GM12878 (cell line): ENCODE measurements around the gene SDK2. TPM values are rescaled to one million over a fixed set of nuclear protein-coding genes. Genes with fewer than 3 reads are reported as not detected.

Experiments
- ATAC-seq: fragments of 200-7000 bp; cut with Tn5 transposase; 3 replicates; pipeline ENCODE4 v1.9.1; 2020; ENCODE audit warnings: mild to moderate bottlenecking, moderate library complexity
- BruUV-seq: library from RNA; stranded (reverse); fragments of 400-500 nt; replicated peaks from 2 replicates; lab custom pipeline; 2021; lab: Mats Ljungman, UMichigan
- CTCF ChIA-PET: fragments of 300-600 bp; sonication (Branson Sonifier 250); formaldehyde crosslinking; extraction: SDS; loops from one replicate; lab custom pipeline; 2021; ENCODE audit warnings: inconsistent platforms; lab: Yijun Ruan, JAX
- POLR2A ChIA-PET: fragments of 350-600 bp; formaldehyde crosslinking; extraction: SDS; loops from one replicate; lab custom pipeline; 2021; ENCODE audit warnings: inconsistent platforms; lab: Charles Lee
- RAD21 ChIA-PET: fragments of 300-600 bp; sonication (Branson Sonifier 250); formaldehyde crosslinking; loops from one replicate; lab custom pipeline; 2023; ENCODE audit warnings: antibody characterized with exemption; ENCODE audit not compliant: unreplicated experiment; lab: Charles Lee
- SMC1A ChIA-PET: fragments of 300-600 bp; sonication (Branson Sonifier 250); formaldehyde crosslinking; loops from one replicate; lab custom pipeline; 2023; ENCODE audit not compliant: unreplicated experiment, uncharacterized antibody; lab: Charles Lee
- DNase-seq: peaks from one replicate; pipeline ENCODE4 v3.0.0-alpha.2; 2011; ENCODE audit warnings: low read depth, low spot score
- FAIRE-seq: peaks from 3 replicates; lab custom pipeline; 2011; peaks lifted over from hg19 to GRCh38; lab: Jason Lieb, UNC
- H2AFZ ChIP-seq: 2 replicates; pipeline ENCODE4 v1.6.0; 2011; ENCODE audit warnings: low read depth, low read length, control low read depth; ENCODE audit not compliant: control insufficient read depth
- H3K27ac ChIP-seq: 2 replicates; pipeline ENCODE4 v1.5.1; 2011; ENCODE audit warnings: control low read depth; ENCODE audit not compliant: control insufficient read depth, insufficient read depth
- H3K27me3 ChIP-seq, 2 experiments: replicated peaks in 1 of 2; 2 replicates each; pipeline versions ENCODE4 v1.6.0 to v1.6.1; 2011; ENCODE audit warnings: low read length in 1 of 2; ENCODE audit not compliant: control insufficient read depth in 2 of 2, insufficient read depth in 2 of 2
- H3K36me3 ChIP-seq, 2 experiments: 2 replicates each; pipeline ENCODE4 v1.5.1; 2011; ENCODE audit warnings: low read length in 1 of 2; ENCODE audit not compliant: control insufficient read depth in 2 of 2, insufficient read depth in 2 of 2
- H3K4me1 ChIP-seq: 2 replicates; pipeline ENCODE4 v1.6.1; 2011; ENCODE audit warnings: mild to moderate bottlenecking, low read length, moderate library complexity, mixed read lengths; ENCODE audit not compliant: control insufficient read depth, insufficient read depth
- H3K4me2 ChIP-seq: 2 replicates; pipeline ENCODE4 v1.6.0; 2011; ENCODE audit warnings: control low read depth; ENCODE audit not compliant: control insufficient read depth, insufficient read depth
- H3K4me3 ChIP-seq: fragments of 200-600 bp; sonication (generic); 2 replicates; pipeline ENCODE4 v1.5.1; 2016
- H3K79me2 ChIP-seq: 2 replicates; pipeline ENCODE4 v1.6.0; 2011; ENCODE audit warnings: low read length; ENCODE audit not compliant: control insufficient read depth, insufficient read depth
- H3K9ac ChIP-seq: 2 replicates; pipeline ENCODE4 v1.8.0; 2011; ENCODE audit warnings: low read length, control low read depth, mixed read lengths; ENCODE audit not compliant: control insufficient read depth, insufficient read depth
- H3K9me3 ChIP-seq: replicated peaks from 3 replicates; pipeline ENCODE4 v1.5.1; 2011; ENCODE audit warnings: mild to moderate bottlenecking, low read length; ENCODE audit not compliant: control insufficient read depth, insufficient read depth
- H4K20me1 ChIP-seq: 2 replicates; pipeline ENCODE4 v1.6.0; 2011; ENCODE audit not compliant: control insufficient read depth, insufficient read depth
- BHLHE40 ChIP-seq, 2 experiments: fragments of 450-650 bp in 1 of 2; IDR thresholded peaks; 2 replicates each; pipeline ENCODE4 v1.6.1; 2011 to 2017; ENCODE audit warnings: low read depth in 2 of 2, borderline replicate concordance in 1 of 2, improper control_type of control experiment in 1 of 2, low read length in 1 of 2, mild to moderate bottlenecking in 1 of 2
- EED ChIP-seq: sonication (generic); IDR thresholded peaks from 2 replicates; pipeline ENCODE4 v1.6.1; 2016; ENCODE audit warnings: antibody characterized with exemption, low read depth
- GATAD2B ChIP-seq: fragments of 450-650 bp; conservative IDR thresholded peaks from 2 replicates; pipeline ENCODE4 v1.6.1; 2017; ENCODE audit warnings: low read depth, mild to moderate bottlenecking, moderate library complexity
- HSF1 ChIP-seq: fragments of 150-350 bp; IDR thresholded peaks from 2 replicates; pipeline ENCODE4 v1.6.1; 2014; ENCODE audit warnings: mild to moderate bottlenecking, low read depth, low read length
- MTA2 ChIP-seq: fragments of 450-650 bp; IDR thresholded peaks from 2 replicates; pipeline ENCODE4 v1.6.1; 2016; ENCODE audit warnings: low read depth, mild to moderate bottlenecking, moderate library complexity
- NBN ChIP-seq: fragments of 450-650 bp; IDR thresholded peaks from 2 replicates; pipeline ENCODE4 v1.6.1; 2016
- NFYA ChIP-seq: IDR thresholded peaks from 2 replicates; pipeline ENCODE4 v1.6.1; 2011; ENCODE audit warnings: low read depth, mild to moderate bottlenecking, low read length, improper control_type of control experiment, borderline replicate concordance
- PAX8 ChIP-seq: fragments of 450-650 bp; IDR thresholded peaks from 2 replicates; pipeline ENCODE4 v1.6.1; 2017; ENCODE audit warnings: mild to moderate bottlenecking, moderate library complexity
- RFX5 ChIP-seq: IDR thresholded peaks from 2 replicates; pipeline ENCODE4 v1.6.1; 2011; ENCODE audit warnings: low read depth, low read length, improper control_type of control experiment
- WGBS: methylation state at CpG from one replicate; pipeline ENCODE4 v1.1.6; 2016; ENCODE audit warnings: low lambda C conversion rate; ENCODE audit not compliant: insufficient replicate concordance, insufficient coverage; ENCODE audit errors: missing lambda C conversion rate; 5-methylcytosine and 5-hydroxymethylcytosine counted together
- in situ Hi-C: fragments of 300-500 bp; cut with MboI; formaldehyde crosslinking; loops from 9 replicates; pipeline ENCODE4 v1.14.3; 2018; ENCODE audit warnings: mixed read lengths
- intact Hi-C: fragments of 100-400 bp; cut with micrococcal nuclease; formaldehyde crosslinking; loops from one replicate; pipeline ENCODE4 v1.14.2; 2022; ENCODE audit not compliant: unreplicated experiment
- polyA plus RNA-seq, 11 experiments: library from polyadenylated mRNA; depleted of rRNA in 4 of 11; unstranded in 6 of 11; stranded (reverse) in 5 of 11; fragments of >200 nt; fragmentation: Nextera tagmentation in 4 of 11; fragmentation: Illumina TruSeq in 1 of 11; extraction: Ambion mirVana in 4 of 11; extraction: Trizol in 1 of 11; gene quantifications; 1 replicate in 1 of 11; 2 replicates in 10 of 11; pipeline versions ENCODE4 v1.2.1 to v1.2.3, GENCODE V29; 2011 to 2016; ENCODE audit warnings: inconsistent platforms in 2 of 11, missing spikeins in 2 of 11, low read depth in 1 of 11
- total RNA-seq, 4 experiments: library from RNA; depleted of rRNA in 3 of 4; stranded (reverse); fragments of >200 nt in 3 of 4; fragmentation: Illumina TruSeq in 1 of 4; extraction: Trizol in 1 of 4; gene quantifications; 2 replicates each; pipeline versions ENCODE4 v1.2.1 to v1.2.3, GENCODE V29; 2013 to 2021
- TF ChIP-seq, protein P1 (sequence below): fragments of 450-650 bp; formaldehyde crosslinking; IDR thresholded peaks from 2 replicates; pipeline ENCODE4 v1.4.0; 2022; ENCODE audit warnings: mild to moderate bottlenecking, moderate library complexity

Gene SDK2
- total and polyA plus RNA-seq, 10 of the 15 experiments (the other 5 are each of a cell fraction or from before 2014, with no cell fraction given) = 0.03 to 0.08 (median 0.03) TPM; not detected in 7

- Histone ChIP-seq H3K36me3 (no peaks in the 10 kb centered on the region), H2AFZ (no peak overlapping the region), H3K27me3 (peaks cover 0 to 4% of the 10 kb centered on the region in 2 experiments; a peak in 1 of 4 replicates), H3K4me1 (no peaks in the 10 kb centered on the region), H3K4me3 (no peak overlapping the region), H3K4me2 (no peak overlapping the region), H3K9me3 (no peaks in the 10 kb centered on the region), H3K9ac (no peak overlapping the region), H4K20me1 (no peaks in the 10 kb centered on the region), H3K27ac (no peak overlapping the region), H3K79me2 (no peaks in the 10 kb centered on the region)
- ChIA-PET CTCF (no interaction called here), SMC1A (no interaction called here), RAD21 (no interaction called here), POLR2A (no interaction called here)
- intact Hi-C loops = no loop called here
- ATAC-seq = no peak
- no peak for DNase-seq
- in situ Hi-C loops = no loop called here
- TF ChIP-seq GATAD2B = no peak
- no peak for TF ChIP-seq PAX8
- TF ChIP-seq, protein P1, sequence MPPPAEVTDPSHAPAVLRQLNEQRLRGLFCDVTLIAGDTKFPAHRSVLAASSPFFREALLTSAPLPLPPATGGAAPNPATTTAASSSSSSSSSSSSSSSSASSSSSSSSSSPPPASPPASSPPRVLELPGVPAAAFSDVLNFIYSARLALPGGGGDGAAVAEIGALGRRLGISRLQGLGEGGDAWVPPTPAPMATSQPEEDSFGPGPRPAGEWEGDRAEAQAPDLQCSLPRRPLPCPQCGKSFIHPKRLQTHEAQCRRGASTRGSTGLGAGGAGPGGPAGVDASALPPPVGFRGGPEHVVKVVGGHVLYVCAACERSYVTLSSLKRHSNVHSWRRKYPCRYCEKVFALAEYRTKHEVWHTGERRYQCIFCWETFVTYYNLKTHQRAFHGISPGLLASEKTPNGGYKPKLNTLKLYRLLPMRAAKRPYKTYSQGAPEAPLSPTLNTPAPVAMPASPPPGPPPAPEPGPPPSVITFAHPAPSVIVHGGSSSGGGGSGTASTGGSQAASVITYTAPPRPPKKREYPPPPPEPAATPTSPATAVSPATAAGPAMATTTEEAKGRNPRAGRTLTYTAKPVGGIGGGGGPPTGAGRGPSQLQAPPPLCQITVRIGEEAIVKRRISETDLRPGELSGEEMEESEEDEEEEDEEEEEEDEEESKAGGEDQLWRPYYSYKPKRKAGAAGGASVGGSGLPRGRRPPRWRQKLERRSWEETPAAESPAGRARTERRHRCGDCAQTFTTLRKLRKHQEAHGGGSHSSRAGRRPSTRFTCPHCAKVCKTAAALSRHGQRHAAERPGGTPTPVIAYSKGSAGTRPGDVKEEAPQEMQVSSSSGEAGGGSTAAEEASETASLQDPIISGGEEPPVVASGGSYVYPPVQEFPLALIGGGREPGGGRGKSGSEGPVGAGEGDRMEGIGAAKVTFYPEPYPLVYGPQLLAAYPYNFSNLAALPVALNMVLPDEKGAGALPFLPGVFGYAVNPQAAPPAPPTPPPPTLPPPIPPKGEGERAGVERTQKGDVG (CRISPR knock-in tag) = no peak
- TF ChIP-seq NFYA = no peak
- no peak for TF ChIP-seq BHLHE40 (IDR thresholded peaks at IDR 0.05; ENCODE audit: borderline replicate concordance in 1 of 2, low read depth in 2 of 2, low read length in 1 of 2)
- no peak for TF ChIP-seq NBN
- TF ChIP-seq RFX5 = no peak
- TF ChIP-seq MTA2 = no peak
- no peak for TF ChIP-seq EED
- TF ChIP-seq HSF1 = no peak
- no peak for FAIRE-seq
- BruUV-seq = no TSS peak
- WGBS = 7% methylated on average over 9 of the region's 9 CpGs
Observed at GRCh38 chr17:73542323-73542722, 101.9 kb downstream of the SDK2 start.
